Subcutaneous adipose tissue (tissue), 4 donors: ENCODE results near the gene TNP2. TPM values are rescaled to one million over a fixed set of nuclear protein-coding genes. Genes with fewer than 3 reads are reported as not detected.

Experiments
- CTCF ChIP-seq: fragments of 450-650 bp; IDR thresholded peaks from one replicate; pipeline ENCODE4 v1.5.1; 2016; ENCODE audit warnings: low read depth, mild to moderate bottlenecking, control low read depth, antibody characterized with exemption, moderate library complexity
- total RNA-seq, 4 donors: library from RNA; depleted of rRNA; stranded (reverse); fragments of >200 nt; gene quantifications; one replicate each; pipeline ENCODE4 v1.1.0, GENCODE V29; 2016

The TNP2 gene
- total RNA-seq, 4 donors from 2014 or later: not detected

GRCh38 chr16:11256661-11257130 is 12.4 kb downstream of the TNP2 start:
- TF ChIP-seq CTCF: no peak

DNA sequence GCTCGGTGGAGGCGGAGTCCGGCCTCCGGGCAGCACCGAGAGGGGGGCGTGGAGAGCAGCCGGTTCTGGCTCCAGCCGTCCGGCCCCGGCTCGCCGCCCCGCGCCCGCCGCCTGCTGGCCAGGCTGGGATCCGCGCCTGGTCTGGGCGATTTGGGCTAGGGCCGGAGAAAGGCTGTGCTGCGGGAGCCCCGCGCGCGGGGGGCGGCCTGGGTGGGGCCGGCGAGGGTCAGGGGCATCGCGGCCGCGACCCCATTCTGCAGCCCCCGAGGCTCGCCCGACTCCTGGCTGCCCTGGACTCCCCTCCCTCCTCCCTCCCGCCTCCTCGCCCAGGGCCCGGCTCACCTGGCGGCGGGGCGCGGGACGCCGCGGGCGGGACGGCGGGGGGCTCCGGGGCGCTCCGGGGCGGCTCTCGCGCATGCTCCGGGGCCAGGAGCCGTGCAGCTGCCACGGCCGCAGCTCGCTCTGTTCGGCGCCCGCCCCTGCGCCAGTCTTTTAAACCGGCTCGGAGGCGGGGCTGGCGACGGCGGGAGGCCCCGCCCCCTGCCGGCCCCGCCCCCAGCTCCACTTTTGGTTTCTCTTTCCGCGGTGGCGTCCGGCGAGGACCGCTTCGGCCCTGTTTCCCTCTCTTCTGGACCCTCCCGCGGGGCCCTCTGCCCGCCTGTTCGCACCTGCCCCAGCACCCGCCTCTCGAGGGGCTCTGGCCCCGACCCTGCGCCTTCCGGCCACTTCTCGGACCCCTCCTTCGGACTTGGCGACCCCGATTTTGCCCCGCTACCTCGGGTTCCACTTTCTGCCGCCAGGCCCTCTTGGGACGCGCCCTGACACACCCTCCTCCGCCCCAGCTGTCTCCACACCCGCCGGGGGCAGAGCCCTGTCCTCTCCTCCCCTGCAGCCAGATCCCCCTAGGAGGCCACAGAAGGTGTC is 13.1 kb downstream of the TNP2 start, which contains the start of gene SOCS1:
SOCS1 (minus strand) TSS at position 468 of the 924 bp plus-strand sequence. CDS start 726 bp downstream, outside the sequence.
- TF ChIP-seq CTCF: no peak

GRCh38 chr16:11254913-11255736 is 14.0 kb downstream of the TNP2 start:
- no peak for TF ChIP-seq CTCF

- TF ChIP-seq CTCF: no peak
These were observed 14.9 kb downstream of the TNP2 start for GRCh38 chr16:11253995-11254912.

DNA sequence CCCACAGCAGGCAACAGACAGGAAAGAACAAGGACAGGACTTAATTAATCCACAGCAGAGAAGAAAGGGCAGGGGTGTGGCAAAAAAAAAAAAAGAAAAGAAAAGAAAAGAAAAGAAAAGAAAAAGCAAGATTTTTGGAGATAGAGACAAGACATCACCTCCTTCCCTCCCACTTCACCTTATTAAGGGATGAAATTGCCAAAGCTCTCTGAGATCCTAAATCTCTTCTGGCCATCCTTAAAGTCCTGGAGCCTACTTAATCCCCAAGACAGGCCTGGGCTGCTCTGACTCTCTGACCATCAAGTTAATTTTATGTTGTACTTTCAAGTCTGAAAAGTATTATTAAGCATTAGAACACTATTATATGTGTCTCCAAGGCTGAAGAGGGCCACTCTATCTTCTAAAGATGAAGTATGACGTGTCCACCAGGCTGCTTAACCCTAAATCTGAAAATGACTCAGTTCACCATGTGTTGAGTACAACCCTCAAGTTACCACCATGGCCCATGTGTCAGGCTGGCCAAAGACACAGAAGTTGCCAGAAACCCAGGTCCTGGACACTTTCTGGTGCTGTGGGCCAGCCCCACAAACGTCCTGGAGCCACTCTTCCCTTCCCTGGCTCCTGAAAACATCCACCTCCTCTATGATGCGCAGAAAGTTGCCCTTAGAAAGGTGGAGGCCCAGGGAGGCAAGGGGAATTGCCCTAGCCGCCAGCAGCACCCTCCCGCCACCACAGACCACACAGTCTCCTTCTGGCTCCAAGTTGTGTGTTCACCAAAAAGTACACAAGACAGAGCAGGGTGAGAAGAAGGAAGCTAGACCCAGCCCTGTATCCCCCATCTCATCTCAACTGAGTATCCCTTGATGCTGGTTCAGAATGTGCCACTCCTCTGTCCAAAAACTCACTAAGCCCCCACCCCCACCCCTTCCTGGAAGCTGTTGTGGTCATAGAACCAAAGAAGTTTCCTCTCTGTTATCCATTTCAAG is 15.8 kb downstream of the TNP2 start:
- no peak for TF ChIP-seq CTCF

DNA sequence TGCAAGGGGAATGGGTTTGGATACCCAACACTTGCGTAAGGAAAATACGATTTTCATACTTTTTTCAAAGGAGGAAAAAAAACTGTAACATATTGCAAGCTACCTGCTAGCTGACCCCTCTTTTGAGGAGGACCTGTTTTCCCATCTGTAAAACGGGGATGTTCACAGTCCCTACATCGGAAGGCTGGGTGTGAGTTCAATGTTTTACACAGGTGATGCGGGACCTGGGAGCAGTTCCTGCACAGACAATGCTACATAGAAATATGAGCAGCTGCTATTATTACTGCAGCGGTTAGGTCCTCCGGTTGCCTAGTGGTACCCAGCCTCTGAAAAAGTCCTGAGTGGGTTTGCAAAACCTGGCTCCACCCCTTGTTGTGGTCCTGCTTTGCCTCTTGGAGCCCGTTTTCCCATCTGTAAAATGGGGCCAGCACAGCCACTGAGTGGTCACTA is 16.6 kb downstream of the TNP2 start:
- TF ChIP-seq CTCF: no peak
